Measurements from ENCODE around the gene STK26.
"Not testable (repeated sequence)": the region's sequence is repeated elsewhere in the genome, so short reads cannot be mapped to it uniquely, and the experiment has no call there.

The STK26 gene

GRCh38 chrX:132040066-132040465 lies 17.0 kb downstream of the STK26 start:
- no peak for DNase-seq

- DNase-seq, result no peak
Observed at GRCh38 chrX:132041015-132041414, 17.9 kb downstream of the STK26 start.

- DNase-seq, result no peak
Observed at GRCh38 chrX:132043977-132044376, 20.9 kb downstream of the STK26 start.

GRCh38 chrX:132044953-132045352 lies 21.9 kb downstream of the STK26 start:
- DNase-seq, result no peak

- DNase-seq, result no peak
Observed at GRCh38 chrX:132045456-132045855, 22.4 kb downstream of the STK26 start.

- DNase-seq, result no peak
Observed at GRCh38 chrX:132046533-132046932, 23.4 kb downstream of the STK26 start.

- DNase-seq, result not testable (repeated sequence)
Observed at GRCh38 chrX:132051778-132052177, 28.7 kb downstream of the STK26 start.

- no peak for DNase-seq
Observed at GRCh38 chrX:132058050-132058449, 34.9 kb downstream of the STK26 start.

- DNase-seq, result no peak
Observed at GRCh38 chrX:132058975-132059374, 35.9 kb downstream of the STK26 start.

- DNase-seq, result no peak
Observed at GRCh38 chrX:132059973-132060540, 37.0 kb downstream of the STK26 start.

GRCh38 chrX:132063334-132063733 lies 40.2 kb downstream of the STK26 start:
- DNase-seq, result no peak

- DNase-seq, result no peak
Observed at GRCh38 chrX:132063862-132064261, 40.8 kb downstream of the STK26 start.

GRCh38 chrX:132068405-132068804 lies 45.3 kb downstream of the STK26 start:
- no peak for DNase-seq

- DNase-seq, result no peak
Observed at GRCh38 chrX:132071254-132071653, 48.2 kb downstream of the STK26 start.

GRCh38 chrX:132077414-132077813 lies 54.3 kb downstream of the STK26 start:
- no peak for DNase-seq

- DNase-seq, result no peak
Observed at GRCh38 chrX:132077912-132078311, 54.8 kb downstream of the STK26 start.

- DNase-seq, result no peak
Observed at GRCh38 chrX:132085786-132086185, 62.7 kb downstream of the STK26 start.

GRCh38 chrX:132086672-132087071 lies 63.6 kb downstream of the STK26 start:
- no peak for DNase-seq

- no peak for DNase-seq
Observed at GRCh38 chrX:132088864-132089263, 65.8 kb downstream of the STK26 start.

- no peak for DNase-seq
Observed at GRCh38 chrX:132090403-132091159, 67.5 kb downstream of the STK26 start.

GRCh38 chrX:132092439-132093065 lies 69.5 kb downstream of the STK26 start:
- no peak for DNase-seq

GRCh38 chrX:132093239-132093860 lies 70.2 kb downstream of the STK26 start:
- no peak for DNase-seq

- no peak for DNase-seq
Observed at GRCh38 chrX:132094164-132094563, 71.1 kb downstream of the STK26 start.

- DNase-seq, result not testable (repeated sequence)
Observed at GRCh38 chrX:132098704-132099103, 75.6 kb downstream of the STK26 start.

Data from NCI-H446 treated with DMSO at 0.1 percent for 48 hours (cell line).